ENCODE measurements around the gene PVALEF. TPM values are rescaled to one million over a fixed set of nuclear protein-coding genes. Genes with fewer than 3 reads are reported as not detected.
A peak's percentile ranks its signal among the peaks of the same experiment; 100 is the strongest.

Gene PVALEF
- total RNA-seq, 6 experiments from 2014 or later: not detected

DNA sequence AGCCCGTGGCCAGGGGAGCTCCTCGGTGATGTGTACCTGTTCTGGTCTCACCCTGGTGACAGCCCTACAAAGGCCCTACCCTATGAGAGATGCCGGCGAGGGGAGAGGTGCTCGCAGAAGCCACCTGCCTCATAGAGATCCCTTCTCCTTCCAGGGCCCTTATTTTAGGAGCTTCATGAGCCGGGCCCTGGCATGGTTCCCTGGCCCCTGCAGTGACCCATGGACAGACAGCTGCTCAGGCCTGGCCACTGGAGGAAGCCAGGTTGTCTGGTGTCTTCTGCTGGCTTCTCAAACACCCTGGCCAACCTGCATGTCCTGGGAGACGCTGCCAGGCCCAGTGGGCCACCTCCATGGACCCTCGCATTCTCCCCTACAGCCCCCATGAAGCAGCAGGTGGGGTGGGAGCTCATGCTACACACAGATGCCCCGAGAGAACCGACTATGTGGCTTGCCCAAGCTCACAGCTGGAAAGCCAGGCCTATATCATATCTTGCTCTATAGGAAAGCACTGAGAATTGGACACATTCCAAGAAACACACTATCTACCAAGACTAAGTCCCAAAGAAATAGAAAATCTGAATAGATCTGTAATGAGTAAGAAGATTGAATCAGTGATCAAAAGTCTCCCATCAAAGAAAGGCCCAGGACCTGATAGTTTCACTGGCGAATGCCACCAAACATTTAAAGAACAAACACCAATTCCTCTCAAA lies 7.9 kb downstream of the PVALEF start:
- H3K4me1 Mint-ChIP-seq (ENCODE audit: low read depth): peaks cover 9% of the 10 kb centered on the region
- no peak overlapping the region for H3K27ac Mint-ChIP-seq
- TF ChIP-seq, protein P1, sequence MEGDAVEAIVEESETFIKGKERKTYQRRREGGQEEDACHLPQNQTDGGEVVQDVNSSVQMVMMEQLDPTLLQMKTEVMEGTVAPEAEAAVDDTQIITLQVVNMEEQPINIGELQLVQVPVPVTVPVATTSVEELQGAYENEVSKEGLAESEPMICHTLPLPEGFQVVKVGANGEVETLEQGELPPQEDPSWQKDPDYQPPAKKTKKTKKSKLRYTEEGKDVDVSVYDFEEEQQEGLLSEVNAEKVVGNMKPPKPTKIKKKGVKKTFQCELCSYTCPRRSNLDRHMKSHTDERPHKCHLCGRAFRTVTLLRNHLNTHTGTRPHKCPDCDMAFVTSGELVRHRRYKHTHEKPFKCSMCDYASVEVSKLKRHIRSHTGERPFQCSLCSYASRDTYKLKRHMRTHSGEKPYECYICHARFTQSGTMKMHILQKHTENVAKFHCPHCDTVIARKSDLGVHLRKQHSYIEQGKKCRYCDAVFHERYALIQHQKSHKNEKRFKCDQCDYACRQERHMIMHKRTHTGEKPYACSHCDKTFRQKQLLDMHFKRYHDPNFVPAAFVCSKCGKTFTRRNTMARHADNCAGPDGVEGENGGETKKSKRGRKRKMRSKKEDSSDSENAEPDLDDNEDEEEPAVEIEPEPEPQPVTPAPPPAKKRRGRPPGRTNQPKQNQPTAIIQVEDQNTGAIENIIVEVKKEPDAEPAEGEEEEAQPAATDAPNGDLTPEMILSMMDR (IDR thresholded peaks at IDR 0.05): no peak
- H3K27me3 Mint-ChIP-seq (ENCODE audit: insufficient read depth): peaks cover 5% of the 10 kb centered on the region
- peaks cover 15% of the 10 kb centered on the region for H3K36me3 Mint-ChIP-seq (ENCODE audit: low read depth)
- no peak overlapping the region for H3K4me3 Mint-ChIP-seq
- no peak for DNase-seq
- peaks cover 15% of the 10 kb centered on the region for H3K9me3 Mint-ChIP-seq

DNA sequence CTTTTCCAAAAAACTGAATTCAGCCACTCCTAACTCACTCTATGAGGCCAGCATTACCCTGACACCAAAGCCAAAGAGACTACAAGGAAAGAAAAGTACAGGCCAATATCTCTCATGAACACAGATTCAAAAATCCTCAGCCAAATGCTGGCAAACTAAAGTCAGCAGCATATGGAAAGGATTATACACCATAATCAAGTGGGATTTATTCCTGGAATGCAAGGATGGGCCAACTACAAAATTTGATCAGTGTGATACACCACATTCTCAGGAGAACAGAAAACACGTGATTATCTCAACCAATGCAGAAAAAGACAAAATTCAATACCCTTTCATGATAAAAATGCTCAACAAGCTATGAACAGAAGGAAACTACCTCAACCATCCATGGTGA lies 8.5 kb downstream of the PVALEF start:
- peaks cover 15% of the 10 kb centered on the region for H3K9me3 Mint-ChIP-seq
- peaks cover 15% of the 10 kb centered on the region for H3K36me3 Mint-ChIP-seq (ENCODE audit: low read depth)
- DNase-seq: peak; percentile 5
- peaks cover 5% of the 10 kb centered on the region for H3K27me3 Mint-ChIP-seq (ENCODE audit: insufficient read depth)
- peaks cover 9% of the 10 kb centered on the region for H3K4me1 Mint-ChIP-seq (ENCODE audit: low read depth)
- H3K4me3 Mint-ChIP-seq: no peak overlapping the region
- TF ChIP-seq, protein P1 (IDR thresholded peaks at IDR 0.05): no peak
- no peak overlapping the region for H3K27ac Mint-ChIP-seq

DNA sequence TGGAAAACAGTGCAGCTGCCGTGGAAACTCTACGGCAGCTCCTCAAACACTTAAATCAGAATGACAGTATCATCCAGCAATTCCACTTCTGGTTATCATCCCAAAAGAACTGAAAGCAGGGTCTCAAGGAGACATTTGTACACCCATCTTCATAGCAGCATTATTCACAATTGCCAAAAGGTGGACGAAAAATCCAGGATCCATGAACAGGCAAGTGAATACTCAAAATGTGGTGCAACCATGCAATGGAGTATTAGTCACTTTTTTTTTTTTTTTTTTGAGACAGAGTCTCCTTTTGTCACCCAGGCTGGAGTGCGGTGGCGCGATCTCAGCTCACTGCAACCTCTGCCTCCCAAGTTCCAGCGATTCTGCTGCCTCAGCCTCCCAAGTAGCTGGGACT lies 11.4 kb downstream of the PVALEF start:
- peaks cover 9% of the 10 kb centered on the region for H3K4me1 Mint-ChIP-seq (ENCODE audit: low read depth)

DNA sequence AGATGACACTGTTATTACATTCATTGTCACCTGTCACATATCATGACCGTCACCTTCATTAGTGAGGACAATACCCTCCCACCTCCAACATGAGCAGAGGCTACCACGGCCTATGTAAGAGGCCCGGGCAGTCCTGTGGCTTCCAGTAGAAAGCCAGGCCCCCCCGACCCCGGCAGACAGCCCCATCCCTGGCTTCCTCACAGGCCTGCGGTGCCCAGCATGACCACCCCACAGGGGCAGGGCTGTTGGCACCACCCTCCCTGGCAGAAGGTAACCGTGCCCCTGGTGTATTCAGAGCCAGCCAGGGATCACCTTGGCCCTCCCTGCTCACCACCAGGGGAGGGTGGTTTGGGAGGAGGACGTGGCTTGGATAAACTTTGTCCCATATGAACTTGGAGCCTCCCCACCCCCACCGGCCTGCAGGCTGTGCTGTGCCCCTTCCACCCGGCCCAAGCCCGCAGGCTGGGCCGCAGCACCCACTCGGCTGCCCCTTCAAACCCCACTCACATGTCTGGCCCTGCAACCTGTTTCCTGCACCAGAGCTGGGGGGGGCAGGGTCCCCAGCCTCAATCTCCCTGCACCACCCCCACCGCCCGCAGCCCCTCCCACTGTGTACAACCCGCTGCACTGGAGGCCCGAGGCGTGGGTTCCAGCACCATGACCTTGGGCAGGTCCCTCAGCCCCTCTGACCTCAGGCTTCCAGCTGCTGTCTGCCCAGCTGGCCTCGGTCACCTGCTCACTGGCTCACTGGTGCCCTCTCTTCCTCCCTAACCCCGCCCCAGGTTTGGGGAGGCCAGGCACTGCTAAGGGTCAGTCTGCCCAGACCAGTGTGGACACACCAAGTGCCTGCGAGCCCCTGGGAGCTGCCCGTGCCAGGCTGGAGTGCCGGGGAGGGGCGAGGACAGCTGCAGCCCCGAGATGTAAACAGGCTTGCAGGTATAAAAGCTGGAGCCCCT lies 13.1 kb downstream of the PVALEF start:
- Mint-ChIP-seq H3K27me3 (ENCODE audit: insufficient read depth) (peaks cover 6% of the 10 kb centered on the region), H3K4me1 (ENCODE audit: low read depth) (peaks cover 7% of the 10 kb centered on the region), H3K36me3 (ENCODE audit: low read depth) (peaks cover 15% of the 10 kb centered on the region), H3K9me3 (peaks cover 15% of the 10 kb centered on the region), H3K4me3 (no peak overlapping the region), H3K27ac (no peak overlapping the region)
- TF ChIP-seq, protein P1 (IDR thresholded peaks at IDR 0.05): no peak
- no peak for DNase-seq

More for the DNA sequence above, 11.4 kb downstream of the PVALEF start:
- Mint-ChIP-seq H3K36me3 (ENCODE audit: low read depth) (peaks cover 15% of the 10 kb centered on the region), H3K27ac (no peak overlapping the region), H3K9me3 (peaks cover 15% of the 10 kb centered on the region), H3K27me3 (ENCODE audit: insufficient read depth) (peaks cover 8% of the 10 kb centered on the region), H3K4me3 (no peak overlapping the region)
- TF ChIP-seq, protein P1 (IDR thresholded peaks at IDR 0.05): peak; percentile 27; the same call in 1 of the 2 replicates
- no peak for DNase-seq

DNA sequence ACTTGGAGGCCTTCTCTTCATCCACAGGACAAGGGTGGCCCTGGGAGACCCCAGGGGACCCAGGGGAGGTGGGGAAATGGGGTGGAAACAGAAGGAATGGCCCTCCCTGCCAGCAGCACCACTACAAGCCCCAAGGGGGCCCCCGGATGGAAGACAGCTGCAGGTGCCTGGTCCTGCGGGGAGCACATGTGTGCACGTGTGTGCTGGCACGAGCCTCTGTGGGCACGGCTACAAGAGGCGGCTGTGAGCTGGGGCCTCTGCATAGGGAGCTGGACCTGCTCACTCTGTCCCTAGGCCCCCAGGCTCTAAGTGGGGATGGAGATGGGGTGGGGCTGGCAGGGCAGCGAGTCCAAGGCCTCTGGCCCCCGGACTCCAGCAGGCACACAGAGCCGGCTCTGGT lies 13.9 kb downstream of the PVALEF start:
- no peaks in the 10 kb centered on the region for H3K4me1 Mint-ChIP-seq (ENCODE audit: low read depth)
- no peak overlapping the region for H3K4me3 Mint-ChIP-seq
- H3K9me3 Mint-ChIP-seq: peaks cover 10% of the 10 kb centered on the region
- DNase-seq: no peak
- H3K27me3 Mint-ChIP-seq (ENCODE audit: insufficient read depth): peaks cover 4% of the 10 kb centered on the region
- peaks cover 9% of the 10 kb centered on the region for H3K36me3 Mint-ChIP-seq (ENCODE audit: low read depth)
- TF ChIP-seq, protein P1 (IDR thresholded peaks at IDR 0.05): no peak
- no peak overlapping the region for H3K27ac Mint-ChIP-seq

Measured in HFFc6 (cell line).